Liver (tissue), 9 donors: ENCODE results near the gene DIS3L2. TPM values are rescaled to one million over a fixed set of nuclear protein-coding genes. Genes with fewer than 3 reads are reported as not detected.

ENCODE experiments used
- DNase-seq: peaks from one replicate; pipeline ENCODE4 v3.0.0-alpha.2; 2017; ENCODE audit warnings: low spot score
- H3K27ac ChIP-seq, 2 donors: one replicate each; pipeline ENCODE4 v1.7.0; 2013; ENCODE audit warnings: inconsistent platforms in 2 of 2, low read length in 2 of 2, control low read depth in 1 of 2, low read depth in 1 of 2, mild to moderate bottlenecking in 1 of 2
- H3K27me3 ChIP-seq, 4 donors: one replicate each; pipeline versions ENCODE4 v1.6.1 to v1.7.0; 2013; ENCODE audit warnings: low read length in 3 of 4, inconsistent platforms in 1 of 4, mild to moderate bottlenecking in 1 of 4, moderate library complexity in 1 of 4; ENCODE audit not compliant: control insufficient read depth in 4 of 4, insufficient read depth in 4 of 4
- H3K36me3 ChIP-seq, 4 donors: one replicate each; pipeline versions ENCODE4 v1.6.1 to v1.7.0; 2013; ENCODE audit warnings: low read length in 3 of 4, mild to moderate bottlenecking in 3 of 4, low read depth in 1 of 4, moderate library complexity in 1 of 4; ENCODE audit not compliant: control insufficient read depth in 4 of 4, insufficient read depth in 3 of 4
- H3K4me1 ChIP-seq, 4 donors: one replicate each; pipeline versions ENCODE4 v1.6.1 to v1.7.0; 2013; ENCODE audit warnings: low read length in 3 of 4, mild to moderate bottlenecking in 3 of 4, moderate library complexity in 1 of 4; ENCODE audit not compliant: control insufficient read depth in 4 of 4, insufficient read depth in 4 of 4
- H3K4me3 ChIP-seq, 3 donors: one replicate each; pipeline versions ENCODE4 v1.6.1 to v1.7.0; 2013; ENCODE audit warnings: low read length in 3 of 3, control low read depth in 1 of 3, low read depth in 1 of 3, mild to moderate bottlenecking in 1 of 3
- H3K9ac ChIP-seq, 2 donors: one replicate each; pipeline ENCODE4 v1.7.0; 2013; ENCODE audit warnings: low read length in 2 of 2, mild to moderate bottlenecking in 2 of 2, moderate library complexity in 2 of 2, control low read depth in 1 of 2, low read depth in 1 of 2
- H3K9me3 ChIP-seq, 4 donors: one replicate each; pipeline versions ENCODE4 v1.6.1 to v1.7.0; 2013; ENCODE audit warnings: low read length in 3 of 4; ENCODE audit not compliant: control insufficient read depth in 4 of 4
- ATF3 ChIP-seq: IDR thresholded peaks from 2 replicates; pipeline ENCODE4 v1.6.1; 2016; ENCODE audit warnings: antibody characterized with exemption
- CTCF ChIP-seq: fragments of 150-350 bp; IDR thresholded peaks from 2 replicates; pipeline ENCODE4 v1.5.1; 2017; ENCODE audit warnings: improper control_type of control experiment, low read depth, low read length; ENCODE audit not compliant: missing input control
- EGR1 ChIP-seq, 2 donors: IDR thresholded peaks; 2 replicates each; pipeline ENCODE4 v1.6.1; 2016 to 2018; ENCODE audit warnings: antibody characterized with exemption in 2 of 2, low read depth in 2 of 2
- FOXA1 ChIP-seq: IDR thresholded peaks from 2 replicates; pipeline ENCODE4 v1.6.1; 2016; ENCODE audit warnings: antibody characterized with exemption
- FOXA2 ChIP-seq: IDR thresholded peaks from 2 replicates; pipeline ENCODE4 v1.6.1; 2016; ENCODE audit warnings: antibody characterized with exemption
- GABPA ChIP-seq, 2 donors: IDR thresholded peaks in 1 of 2; conservative IDR thresholded peaks in 1 of 2; 2 replicates each; pipeline ENCODE4 v1.6.1; 2016; ENCODE audit warnings: antibody characterized with exemption in 2 of 2, mild to moderate bottlenecking in 1 of 2, moderate library complexity in 1 of 2
- HNF4A ChIP-seq, 2 donors: conservative IDR thresholded peaks; 2 replicates each; pipeline ENCODE4 v1.6.1; 2016; ENCODE audit warnings: antibody characterized with exemption in 2 of 2, mild to moderate bottlenecking in 2 of 2
- HNF4G ChIP-seq: IDR thresholded peaks from 2 replicates; pipeline ENCODE4 v1.6.1; 2016; ENCODE audit warnings: antibody characterized with exemption
- JUND ChIP-seq, 2 donors: IDR thresholded peaks; 2 replicates each; pipeline ENCODE4 v1.6.1; 2016; ENCODE audit warnings: antibody characterized with exemption in 2 of 2
- MAX ChIP-seq: IDR thresholded peaks from 2 replicates; pipeline ENCODE4 v1.6.1; 2016; ENCODE audit warnings: antibody characterized with exemption
- NR2F2 ChIP-seq: IDR thresholded peaks from 2 replicates; pipeline ENCODE4 v1.6.1; 2016; ENCODE audit warnings: antibody characterized with exemption
- RAD21 ChIP-seq, 2 donors: IDR thresholded peaks; 2 replicates each; pipeline ENCODE4 v1.6.1; 2016; ENCODE audit warnings: antibody characterized with exemption in 2 of 2, mild to moderate bottlenecking in 2 of 2
- RXRA ChIP-seq, 2 donors: IDR thresholded peaks; 2 replicates each; pipeline ENCODE4 v1.6.1; 2017 to 2018; ENCODE audit warnings: antibody characterized with exemption in 2 of 2, mild to moderate bottlenecking in 1 of 2
- SP1 ChIP-seq: IDR thresholded peaks from 2 replicates; pipeline ENCODE4 v1.6.1; 2018; ENCODE audit warnings: antibody characterized with exemption, mild to moderate bottlenecking
- TAF1 ChIP-seq: conservative IDR thresholded peaks from 2 replicates; pipeline ENCODE4 v1.6.1; 2016; ENCODE audit warnings: antibody characterized with exemption, mild to moderate bottlenecking
- YY1 ChIP-seq: IDR thresholded peaks from 2 replicates; pipeline ENCODE4 v1.6.1; 2016; ENCODE audit warnings: antibody characterized with exemption, mild to moderate bottlenecking
- WGBS: extraction: QIAGEN DNeasy Blood & Tissue Kit; methylation state at CpG from one replicate; pipeline ENCODE4 v1.1.7; 2013; 5-methylcytosine and 5-hydroxymethylcytosine counted together
- polyA plus RNA-seq, 2 donors: library from polyadenylated mRNA; stranded (reverse) in 1 of 2; unstranded in 1 of 2; fragments of 200-250 nt in 1 of 2; fragments of >200 nt in 1 of 2; fragmentation: Nextera tagmentation in 1 of 2; extraction: Ambion mirVana in 1 of 2; gene quantifications; one replicate each; pipeline versions ENCODE4 v1.2.1 to v1.2.3, GENCODE V29; 2013 to 2015
- total RNA-seq, 2 donors: library from RNA; depleted of rRNA; stranded (reverse); fragments of >200 nt; gene quantifications; one replicate each; pipeline ENCODE4 v1.2.3, GENCODE V29; 2014
- TF ChIP-seq, protein P1 (sequence below): IDR thresholded peaks from 2 replicates; pipeline ENCODE4 v1.6.1; 2016; ENCODE audit warnings: antibody characterized with exemption, mild to moderate bottlenecking
- donor health status: healthy.
- donor health status: healthy.
- donor health status: healthy.
- donor health status: healthy.
- donor health status: healthy.

DIS3L2 gene
- total and polyA plus RNA-seq, 4 donors = 5.7 to 21.5 (median 8.8) TPM

DNA sequence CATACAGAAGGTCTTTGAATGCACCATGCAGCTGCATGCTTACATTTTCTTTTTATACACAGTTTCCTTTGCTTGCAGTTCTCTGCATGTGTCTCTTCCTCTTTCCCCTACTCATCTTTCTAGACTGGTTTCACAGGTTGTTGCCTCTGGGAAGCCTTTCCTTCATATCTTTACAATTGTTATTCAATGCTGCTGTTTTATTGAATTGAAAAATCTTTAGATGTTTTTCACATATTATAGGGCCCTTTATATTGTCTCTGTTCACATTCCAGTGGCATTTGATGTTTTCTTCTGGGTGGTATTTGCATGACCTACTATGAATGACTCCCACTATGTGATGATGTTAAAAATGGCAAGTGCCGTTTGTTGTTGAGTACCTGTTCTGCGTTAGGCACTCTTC, 91.1 kb downstream of the DIS3L2 start:
- Histone ChIP-seq H3K9ac (no peak overlapping the region), H3K4me1 (no peaks in the 10 kb centered on the region), H3K9me3 (no peaks in the 10 kb centered on the region), H3K36me3 (no peaks in the 10 kb centered on the region), H3K27ac (no peak overlapping the region), H3K4me3 (no peak overlapping the region), H3K27me3 (no peaks in the 10 kb centered on the region)
- no peak for DNase-seq
- 92% methylated on average over 2 of the region's 2 CpGs for WGBS
- TF ChIP-seq FOXA1 (no peak), FOXA2 (no peak), MAX (no peak), RAD21 (IDR thresholded peaks at IDR 0.05) (no peak), SP1 (no peak)

DNA sequence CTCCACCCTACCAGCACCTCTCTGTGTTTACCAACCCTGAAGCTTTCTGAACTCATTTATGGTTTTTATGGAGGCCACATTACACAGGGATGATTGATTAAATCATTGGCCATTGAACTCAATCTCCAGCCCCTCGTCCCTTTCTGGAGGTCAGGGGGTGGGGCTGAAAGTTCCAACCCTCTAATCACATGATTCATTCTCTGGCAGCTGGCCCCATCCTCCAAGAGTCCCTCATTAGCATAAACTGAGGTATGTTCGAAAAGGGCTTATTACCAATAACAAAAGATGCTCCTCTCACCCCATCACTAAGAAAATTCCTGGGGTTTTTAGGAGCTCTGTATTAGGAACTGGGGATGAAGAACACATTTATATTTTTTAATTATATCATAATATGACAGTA, 92.3 kb downstream of the DIS3L2 start:
- DNase-seq = no peak
- Histone ChIP-seq H3K4me3 (no peak overlapping the region), H3K36me3 (no peaks in the 10 kb centered on the region), H3K9ac (no peak overlapping the region), H3K4me1 (no peaks in the 10 kb centered on the region), H3K9me3 (no peaks in the 10 kb centered on the region), H3K27ac (no peak overlapping the region), H3K27me3 (no peaks in the 10 kb centered on the region)
- TF ChIP-seq HNF4G = no peak
- TF ChIP-seq EGR1 (IDR thresholded peaks at IDR 0.05; ENCODE audit: low read depth in 2 of 2) = no peak
- no peak for TF ChIP-seq YY1
- no peak for TF ChIP-seq FOXA2
- TF ChIP-seq HNF4A (conservative IDR thresholded peaks at IDR 0.05) = no peak
- TF ChIP-seq TAF1 = no peak
- no peak for TF ChIP-seq RXRA (IDR thresholded peaks at IDR 0.05)
- 86% methylated on average over 2 of the region's 2 CpGs for WGBS

- H3K36me3 ChIP-seq = no peaks in the 10 kb centered on the region
- TF ChIP-seq GABPA (IDR thresholded peaks at IDR 0.05 in 1 of 2, conservative IDR thresholded peaks at IDR 0.05 in 1 of 2) (no peak), MAX (no peak)
Observed at GRCh38 chr2:232058063-232058877, 96.8 kb downstream of the DIS3L2 start.

DNA sequence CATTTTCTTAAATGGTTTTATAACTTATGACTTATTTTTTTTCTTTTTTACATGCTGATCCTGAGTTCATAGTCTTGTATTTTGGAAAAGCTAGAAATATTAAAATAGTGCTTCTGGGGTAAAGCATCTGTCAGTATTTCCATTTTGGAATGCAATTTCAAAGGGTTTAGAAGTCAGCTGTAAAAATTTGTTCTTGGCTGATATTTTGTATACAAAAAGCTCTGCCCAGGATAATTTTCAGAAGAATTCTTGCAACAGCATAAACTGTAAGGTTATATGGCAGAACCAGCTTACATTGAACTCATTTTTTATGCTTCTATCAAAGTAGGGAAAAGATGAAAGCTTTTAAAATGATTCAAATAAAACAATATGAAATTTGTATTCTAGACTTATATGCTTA, 97.4 kb downstream of the DIS3L2 start:
- no peak for DNase-seq
- H3K27me3 ChIP-seq = no peaks in the 10 kb centered on the region
- no peaks in the 10 kb centered on the region for H3K36me3 ChIP-seq
- peaks cover 0 to 3% (median 0%) of the 10 kb centered on the region in 4 donors for H3K4me1 ChIP-seq
- H3K9me3 ChIP-seq = no peaks in the 10 kb centered on the region
- H3K27ac ChIP-seq = no peak overlapping the region
- no peak overlapping the region for H3K9ac ChIP-seq
- no peak overlapping the region for H3K4me3 ChIP-seq
- TF ChIP-seq NR2F2 = no peak
- TF ChIP-seq GABPA (IDR thresholded peaks at IDR 0.05 in 1 of 2, conservative IDR thresholded peaks at IDR 0.05 in 1 of 2) = no peak
- no peak for TF ChIP-seq YY1
- TF ChIP-seq, protein P1, sequence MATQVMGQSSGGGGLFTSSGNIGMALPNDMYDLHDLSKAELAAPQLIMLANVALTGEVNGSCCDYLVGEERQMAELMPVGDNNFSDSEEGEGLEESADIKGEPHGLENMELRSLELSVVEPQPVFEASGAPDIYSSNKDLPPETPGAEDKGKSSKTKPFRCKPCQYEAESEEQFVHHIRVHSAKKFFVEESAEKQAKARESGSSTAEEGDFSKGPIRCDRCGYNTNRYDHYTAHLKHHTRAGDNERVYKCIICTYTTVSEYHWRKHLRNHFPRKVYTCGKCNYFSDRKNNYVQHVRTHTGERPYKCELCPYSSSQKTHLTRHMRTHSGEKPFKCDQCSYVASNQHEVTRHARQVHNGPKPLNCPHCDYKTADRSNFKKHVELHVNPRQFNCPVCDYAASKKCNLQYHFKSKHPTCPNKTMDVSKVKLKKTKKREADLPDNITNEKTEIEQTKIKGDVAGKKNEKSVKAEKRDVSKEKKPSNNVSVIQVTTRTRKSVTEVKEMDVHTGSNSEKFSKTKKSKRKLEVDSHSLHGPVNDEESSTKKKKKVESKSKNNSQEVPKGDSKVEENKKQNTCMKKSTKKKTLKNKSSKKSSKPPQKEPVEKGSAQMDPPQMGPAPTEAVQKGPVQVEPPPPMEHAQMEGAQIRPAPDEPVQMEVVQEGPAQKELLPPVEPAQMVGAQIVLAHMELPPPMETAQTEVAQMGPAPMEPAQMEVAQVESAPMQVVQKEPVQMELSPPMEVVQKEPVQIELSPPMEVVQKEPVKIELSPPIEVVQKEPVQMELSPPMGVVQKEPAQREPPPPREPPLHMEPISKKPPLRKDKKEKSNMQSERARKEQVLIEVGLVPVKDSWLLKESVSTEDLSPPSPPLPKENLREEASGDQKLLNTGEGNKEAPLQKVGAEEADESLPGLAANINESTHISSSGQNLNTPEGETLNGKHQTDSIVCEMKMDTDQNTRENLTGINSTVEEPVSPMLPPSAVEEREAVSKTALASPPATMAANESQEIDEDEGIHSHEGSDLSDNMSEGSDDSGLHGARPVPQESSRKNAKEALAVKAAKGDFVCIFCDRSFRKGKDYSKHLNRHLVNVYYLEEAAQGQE = no peak
- TF ChIP-seq FOXA1 = no peak
- TF ChIP-seq EGR1 (IDR thresholded peaks at IDR 0.05; ENCODE audit: low read depth in 2 of 2) = no peak
- no peak for TF ChIP-seq JUND (IDR thresholded peaks at IDR 0.05)
- TF ChIP-seq CTCF = no peak
- no peak for TF ChIP-seq RXRA (IDR thresholded peaks at IDR 0.05)
- TF ChIP-seq ATF3 = no peak
- no peak for TF ChIP-seq RAD21 (IDR thresholded peaks at IDR 0.05)

More at GRCh38 chr2:232058063-232058877, 96.8 kb downstream of the DIS3L2 start:
- Histone ChIP-seq H3K9me3 (no peaks in the 10 kb centered on the region), H3K27me3 (no peaks in the 10 kb centered on the region), H3K27ac (no peak overlapping the region), H3K4me3 (no peak overlapping the region), H3K9ac (no peak overlapping the region), H3K4me1 (peaks cover 0 to 3% (median 0%) of the 10 kb centered on the region in 4 donors)
- no peak for DNase-seq
- 80% methylated on average over 5 of the region's 5 CpGs for WGBS
